H1 (cell line): Measurements from ENCODE around the gene TRIP13. TPM values are rescaled to one million over a fixed set of nuclear protein-coding genes. Genes with fewer than 3 reads are reported as not detected.

Experiments
- CTCF ChIA-PET: fragments of 300-600 bp; sonication (Branson Sonifier 250); formaldehyde crosslinking; loops from one replicate; lab custom pipeline; 2021; ENCODE audit not compliant: partially characterized antibody; lab: Charles Lee
- POLR2A ChIA-PET: fragments of 300-600 bp; sonication (Branson Sonifier 250); formaldehyde crosslinking; loops from one replicate; lab custom pipeline; 2021; ENCODE audit warnings: inconsistent platforms; ENCODE audit not compliant: partially characterized antibody; lab: Charles Lee
- DNase-seq, 2 experiments: peaks; one replicate each; pipeline versions ENCODE4 v3.0.0 to v3.0.0-alpha.2; 2010 to 2022; ENCODE audit warnings: low spot score in 2 of 2, low read depth in 1 of 2, mixed read lengths in 1 of 2
- FAIRE-seq: peaks from 2 replicates; lab custom pipeline; 2011; peaks lifted over from hg19 to GRCh38; lab: Jason Lieb, UNC
- H2AFZ ChIP-seq: 2 replicates; pipeline ENCODE4 v1.8.1; 2012; ENCODE audit warnings: low read length, inconsistent platforms
- H2AK5ac ChIP-seq: 2 replicates; pipeline ENCODE4 v1.6.1; 2013; ENCODE audit warnings: low read depth, low read length
- H2BK120ac ChIP-seq: replicated peaks from 2 replicates; pipeline ENCODE3; 2013; ENCODE audit warnings: low read depth, low read length, inconsistent platforms
- H2BK12ac ChIP-seq: 2 replicates; pipeline ENCODE4 v1.6.1; 2013; ENCODE audit warnings: low read depth, low read length
- H2BK15ac ChIP-seq: 2 replicates; pipeline ENCODE4 v1.6.1; 2013; ENCODE audit warnings: low read length
- H2BK20ac ChIP-seq: 2 replicates; pipeline ENCODE4 v1.6.1; 2013; ENCODE audit warnings: low read length
- H2BK5ac ChIP-seq: 2 replicates; pipeline ENCODE4 v1.6.1; 2013; ENCODE audit warnings: low read depth, low read length
- H3K14ac ChIP-seq: 2 replicates; pipeline ENCODE4 v1.6.1; 2013; ENCODE audit warnings: inconsistent platforms; ENCODE audit not compliant: insufficient read length
- H3K18ac ChIP-seq: 2 replicates; pipeline ENCODE4 v1.6.1; 2013; ENCODE audit warnings: low read length; ENCODE audit errors: extremely low read depth
- H3K23ac ChIP-seq: 2 replicates; pipeline ENCODE4 v1.6.1; 2013; ENCODE audit warnings: inconsistent platforms; ENCODE audit not compliant: insufficient read length
- H3K23me2 ChIP-seq: 2 replicates; pipeline ENCODE4 v1.6.1; 2013; ENCODE audit warnings: low read depth, low read length
- H3K27ac ChIP-seq: 2 replicates; pipeline ENCODE4 v1.6.1; 2011; ENCODE audit warnings: low read depth, low read length, inconsistent platforms
- H3K27me3 ChIP-seq, 4 experiments: replicated peaks in 1 of 4; 1 replicate in 1 of 4; 2 replicates in 3 of 4; pipeline versions ENCODE4 v1.6.1 to v1.8.1; 2011 to 2013; ENCODE audit warnings: low read length in 3 of 4, mild to moderate bottlenecking in 3 of 4, inconsistent platforms in 2 of 4, mixed read lengths in 2 of 4, moderate library complexity in 1 of 4; ENCODE audit not compliant: control insufficient read depth in 3 of 4, insufficient read depth in 3 of 4; ENCODE audit errors: extremely low read depth in 1 of 4
- H3K36me3 ChIP-seq, 4 experiments: 2 replicates each; pipeline versions ENCODE4 v1.6.1 to v1.8.1; 2011 to 2013; ENCODE audit warnings: mild to moderate bottlenecking in 4 of 4, low read length in 3 of 4, moderate library complexity in 2 of 4, control low read depth in 1 of 4, inconsistent platforms in 1 of 4; ENCODE audit not compliant: insufficient read depth in 4 of 4, control insufficient read depth in 2 of 4
- H3K4ac ChIP-seq: replicated peaks from 2 replicates; pipeline ENCODE3; 2013; ENCODE audit warnings: low read length, low read depth, mixed read lengths, inconsistent platforms; ENCODE audit not compliant: insufficient read length
- H3K4me1 ChIP-seq, 4 experiments: replicated peaks in 1 of 4; 1 replicate in 1 of 4; 2 replicates in 3 of 4; pipeline versions ENCODE4 v1.6.1 to v1.8.1; 2011 to 2013; ENCODE audit warnings: low read length in 3 of 4, inconsistent platforms in 2 of 4, mixed read lengths in 1 of 4; ENCODE audit not compliant: insufficient read depth in 4 of 4, control insufficient read depth in 3 of 4
- H3K4me2 ChIP-seq, 2 experiments: 2 replicates each; pipeline versions ENCODE4 v1.6.1 to v1.8.1; 2011 to 2013; ENCODE audit warnings: low read depth in 2 of 2, low read length in 2 of 2, control low read depth in 1 of 2, inconsistent platforms in 1 of 2, mild to moderate bottlenecking in 1 of 2; ENCODE audit not compliant: insufficient read depth in 1 of 2
- H3K4me3 ChIP-seq, 4 experiments: fragments of 200-600, 300-600 bp in 1 of 4; sonication (generic), shearing (Covaris generic), sonication (Bioruptor Twin) in 1 of 4; 2 replicates each; pipeline versions ENCODE4 v1.5.1 to v1.8.1; 2011 to 2016; ENCODE audit warnings: low read length in 4 of 4, low read depth in 3 of 4, control low read depth in 2 of 4, inconsistent platforms in 2 of 4, mild to moderate bottlenecking in 2 of 4, mixed read lengths in 1 of 4, moderate library complexity in 1 of 4; ENCODE audit not compliant: insufficient read depth in 2 of 4; ENCODE audit errors: extremely low read depth in 1 of 4
- H3K56ac ChIP-seq: replicated peaks from 2 replicates; pipeline ENCODE3; 2013; ENCODE audit warnings: low read depth, mild to moderate bottlenecking, mixed read lengths, low read length, inconsistent platforms; ENCODE audit not compliant: insufficient read length
- H3K79me1 ChIP-seq: 2 replicates; pipeline ENCODE4 v1.6.1; 2013; ENCODE audit warnings: low read depth, low read length, control low read depth
- H3K79me2 ChIP-seq, 2 experiments: 2 replicates each; pipeline versions ENCODE4 v1.6.1 to v1.8.1; 2012 to 2013; ENCODE audit warnings: low read length in 2 of 2, mild to moderate bottlenecking in 2 of 2, inconsistent platforms in 1 of 2; ENCODE audit not compliant: insufficient read depth in 2 of 2, control insufficient read depth in 1 of 2
- H3K9ac ChIP-seq, 4 experiments: replicated peaks in 1 of 4; 1 replicate in 1 of 4; 2 replicates in 3 of 4; pipeline versions ENCODE4 v1.6.1 to v1.8.1; 2011 to 2013; ENCODE audit warnings: low read depth in 3 of 4, low read length in 3 of 4, control low read depth in 2 of 4, mild to moderate bottlenecking in 2 of 4, moderate library complexity in 2 of 4, inconsistent platforms in 1 of 4; ENCODE audit errors: extremely low read depth in 1 of 4
- H3K9me3 ChIP-seq, 2 experiments: 2 replicates each; pipeline versions ENCODE4 v1.6.1 to v1.8.1; 2012 to 2013; ENCODE audit warnings: mild to moderate bottlenecking in 2 of 2, moderate library complexity in 2 of 2, control low read depth in 1 of 2, inconsistent platforms in 1 of 2, low read depth in 1 of 2, low read length in 1 of 2, mixed read lengths in 1 of 2; ENCODE audit not compliant: insufficient read depth in 2 of 2
- H4K20me1 ChIP-seq, 2 experiments: replicated peaks in 1 of 2; 2 replicates each; pipeline versions ENCODE3 to v1.8.1; 2011 to 2013; ENCODE audit warnings: inconsistent platforms in 2 of 2, low read length in 2 of 2, mild to moderate bottlenecking in 1 of 2; ENCODE audit not compliant: insufficient read depth in 2 of 2, control insufficient read depth in 1 of 2
- H4K5ac ChIP-seq: 2 replicates; pipeline ENCODE4 v1.6.1; 2013; ENCODE audit warnings: low read length, low read depth, mixed read lengths, inconsistent platforms; ENCODE audit not compliant: insufficient read length
- H4K8ac ChIP-seq: 2 replicates; pipeline ENCODE4 v1.8.0; 2013; ENCODE audit warnings: mild to moderate bottlenecking, moderate library complexity, low read length, inconsistent platforms; ENCODE audit not compliant: insufficient read depth; ENCODE audit errors: extremely low read depth
- H4K91ac ChIP-seq: replicated peaks from 2 replicates; pipeline ENCODE3; 2013; ENCODE audit warnings: low read length, mixed read lengths, inconsistent platforms; ENCODE audit not compliant: insufficient read length
- WGBS, 2 experiments: shearing (Covaris generic) in 1 of 2; methylation state at CpG; one replicate each; pipeline versions ENCODE4 v1.1.6 to v1.1.7; 2013 to 2015; ENCODE audit warnings: low lambda C conversion rate in 2 of 2, mixed read lengths in 2 of 2, inconsistent platforms in 1 of 2, low coverage in 1 of 2, missing lambda C conversion rate in 1 of 2; ENCODE audit not compliant: insufficient replicate concordance in 2 of 2, insufficient coverage in 1 of 2, insufficient read length in 1 of 2; ENCODE audit errors: extremely low coverage in 1 of 2, missing lambda C conversion rate in 1 of 2; 5-methylcytosine and 5-hydroxymethylcytosine counted together
- polyA plus RNA-seq, 7 experiments: library from polyadenylated mRNA; depleted of rRNA in 3 of 7; stranded (reverse) in 5 of 7; unstranded in 2 of 7; fragments of >200 nt in 5 of 7; fragments of 200-250 nt in 2 of 7; gene quantifications; 1 replicate in 5 of 7; 2 replicates in 1 of 7; 4 replicates in 1 of 7; pipeline versions ENCODE4 v1.2.1 to v1.2.3, GENCODE V29; 2011 to 2013; ENCODE audit warnings: missing spikeins in 2 of 7, mixed read lengths in 2 of 7
- total RNA-seq: library from RNA; stranded (reverse); fragmentation: NEBNext Ultra II Directional; extraction: Animal tissue kit (Norgen Biotek cat#: 25700); gene quantifications from 2 replicates; pipeline ENCODE4 v1.2.1, GENCODE V29; 2021

TRIP13 gene
- total and polyA plus RNA-seq, 2 of the 8 experiments (the other 6 are each of a cell fraction or from before 2014, with no cell fraction given) = 20.0 to 39.2 TPM

DNA sequence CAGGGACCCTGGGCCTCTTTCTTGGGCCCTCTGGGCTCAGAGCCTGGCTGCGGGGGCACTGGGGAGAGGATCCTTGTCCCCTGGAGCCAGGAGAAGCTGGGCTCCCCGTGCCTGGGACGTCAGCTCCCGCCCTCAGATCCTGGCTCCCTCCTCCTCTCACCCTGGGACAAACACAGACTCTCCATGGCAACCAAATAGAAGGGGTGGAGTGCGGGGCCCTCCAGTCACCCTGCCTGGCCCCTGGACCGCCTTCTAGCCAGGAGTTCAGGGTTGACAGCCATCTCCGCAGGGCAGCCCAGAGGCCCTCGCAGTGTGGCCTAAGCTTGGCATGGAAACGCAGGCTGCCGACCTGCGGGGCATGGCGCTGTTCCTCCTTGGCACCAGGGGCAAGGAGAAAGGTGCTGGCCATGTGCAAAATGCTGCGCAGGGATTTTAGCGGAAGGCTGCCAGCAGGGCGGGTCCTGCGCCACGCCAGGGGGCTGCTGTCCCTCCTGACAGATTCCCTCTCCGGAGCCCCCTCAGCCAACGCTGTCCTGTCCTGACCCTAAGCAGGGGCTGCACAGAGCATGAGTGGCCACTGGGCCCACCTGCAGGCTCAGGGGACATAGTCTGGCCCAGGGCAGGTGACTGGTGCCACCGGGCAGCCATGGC lies 42.9 kb upstream of the TRIP13 start:
- WGBS, 2 experiments = 93% methylated on average over 11 of the region's 20 CpGs; no CpG with 5 or more reads in 1 of the 2 experiments
- no peak overlapping the region for H2BK20ac ChIP-seq
- no peak overlapping the region for H3K4me2 ChIP-seq

More for the DNA sequence above, 42.9 kb upstream of the TRIP13 start:
- no peak overlapping the region for H3K9ac ChIP-seq
- no peaks in the 10 kb centered on the region for H3K9me3 ChIP-seq
- H4K91ac ChIP-seq = no peak overlapping the region
- ChIA-PET POLR2A (interaction anchor here (0.6 to 2.8 kb wide), 7 partner anchors 10 to 467 kb away, joined by 3 to 20 read pairs (median 4); partner anchors contain the start of genes BRD9 and TRIP13), CTCF (interaction anchor here (2.0 kb wide), 1 partner anchor 53 kb away, joined by 5 read pairs; no protein-coding TSS in a partner anchor)
- no peak for FAIRE-seq
- H3K14ac ChIP-seq = no peak overlapping the region
- no peak overlapping the region for H2AK5ac ChIP-seq
- no peak overlapping the region for H2BK15ac ChIP-seq
- H2AFZ ChIP-seq = no peak overlapping the region
- H3K56ac ChIP-seq = no peak overlapping the region
- H3K4me3 ChIP-seq = no peak overlapping the region
- H4K5ac ChIP-seq = no peak overlapping the region
- H3K36me3 ChIP-seq = peaks cover 0 to 5% (median 0%) of the 10 kb centered on the region in 4 experiments; a peak in 3 of 8 replicates
- no peaks in the 10 kb centered on the region for H3K79me1 ChIP-seq
- 0 out of 7 replicates have a peak, but pooled peaks cover 0 to 2% (median 0%) of the 10 kb centered on the region in 4 experiments for H3K27me3 ChIP-seq
- no peak overlapping the region for H3K23ac ChIP-seq
- no peaks in the 10 kb centered on the region for H3K23me2 ChIP-seq
- no peak overlapping the region for H2BK5ac ChIP-seq
- H2BK12ac ChIP-seq = no peak overlapping the region
- no peak for DNase-seq
- H4K8ac ChIP-seq = no peak overlapping the region
- H4K20me1 ChIP-seq = no peaks in the 10 kb centered on the region
- peaks cover 0 to 3% (median 0%) of the 10 kb centered on the region in 4 experiments; a peak in 1 of 7 replicates for H3K4me1 ChIP-seq
- H3K79me2 ChIP-seq = no peaks in the 10 kb centered on the region
- no peak overlapping the region for H3K4ac ChIP-seq
- no peak overlapping the region for H3K27ac ChIP-seq
- no peak overlapping the region for H3K18ac ChIP-seq
- no peak overlapping the region for H2BK120ac ChIP-seq
